ENCODE measurements around the gene LMNTD1. TPM values are rescaled to one million over a fixed set of nuclear protein-coding genes. Genes with fewer than 3 reads are reported as not detected.

The LMNTD1 gene
- total RNA-seq, 2 experiments from 2014 or later = not detected

- TF ChIP-seq EZH2phosphoT487 (IDR thresholded peaks at IDR 0.05; ENCODE audit: borderline replicate concordance, low read depth, low read length) (no peak), CTCF (conservative IDR thresholded peaks at IDR 0.05; ENCODE audit: low read length) (no peak)
- no peak for DNase-seq (ENCODE audit: low spot score)
- no peaks in the 10 kb centered on the region for H4K20me1 ChIP-seq (ENCODE audit: insufficient read depth, low read length)
- no peak overlapping the region for H3K27ac ChIP-seq (ENCODE audit: low read depth, low read length, poor library complexity, severe bottlenecking)
- no TSS peak for BruUV-seq (replicated peaks)
- no peaks in the 10 kb centered on the region for H3K36me3 ChIP-seq (ENCODE audit: insufficient read depth, low read length)
- no peak overlapping the region for H3K4me2 ChIP-seq (ENCODE audit: low read length)
- no peaks in the 10 kb centered on the region for H3K4me1 ChIP-seq (ENCODE audit: insufficient read depth, low read length, poor library complexity, severe bottlenecking)
- no peaks in the 10 kb centered on the region for H3K9me2 ChIP-seq (ENCODE audit: insufficient read depth, low read length)
- POLR2A ChIA-PET = no interaction called here
- H3K9me3 ChIP-seq (ENCODE audit: low read length) = no peaks in the 10 kb centered on the region
- no peak overlapping the region for H2AFZ ChIP-seq (ENCODE audit: low read length)
- no peaks in the 10 kb centered on the region for H3K79me2 ChIP-seq (ENCODE audit: insufficient read depth, low read depth, low read length)
- CTCF ChIA-PET (ENCODE audit: unreplicated experiment) = no interaction called here
- H3K4me3 ChIP-seq (ENCODE audit: low read depth, low read length, poor library complexity, severe bottlenecking) = no peak overlapping the region
- intact Hi-C loops (cut with micrococcal nuclease; ENCODE audit: unreplicated experiment) = no loop called here
Measured at GRCh38 chr12:25590011-25590721, 37.1 kb upstream of the LMNTD1 start.

- Histone ChIP-seq H3K4me1 (ENCODE audit: insufficient read depth, low read length, poor library complexity, severe bottlenecking) (no peaks in the 10 kb centered on the region), H3K9me3 (ENCODE audit: low read length) (no peaks in the 10 kb centered on the region), H3K27ac (ENCODE audit: low read depth, low read length, poor library complexity, severe bottlenecking) (no peak overlapping the region), H3K4me2 (ENCODE audit: low read length) (no peak overlapping the region), H3K4me3 (ENCODE audit: low read depth, low read length, poor library complexity, severe bottlenecking) (no peak overlapping the region), H4K20me1 (ENCODE audit: insufficient read depth, low read length) (no peaks in the 10 kb centered on the region), H3K36me3 (ENCODE audit: insufficient read depth, low read length) (no peaks in the 10 kb centered on the region), H2AFZ (ENCODE audit: low read length) (no peak overlapping the region), H3K9me2 (ENCODE audit: insufficient read depth, low read length) (no peaks in the 10 kb centered on the region), H3K79me2 (ENCODE audit: insufficient read depth, low read depth, low read length) (no peaks in the 10 kb centered on the region)
- no peak for DNase-seq (ENCODE audit: low spot score)
- ChIA-PET POLR2A (no interaction called here), CTCF (ENCODE audit: unreplicated experiment) (no interaction called here)
- no peak for TF ChIP-seq EZH2phosphoT487 (IDR thresholded peaks at IDR 0.05; ENCODE audit: borderline replicate concordance, low read depth, low read length)
- TF ChIP-seq CTCF (conservative IDR thresholded peaks at IDR 0.05; ENCODE audit: low read length) = no peak
- intact Hi-C loops (cut with micrococcal nuclease; ENCODE audit: unreplicated experiment) = no loop called here
- BruUV-seq (replicated peaks) = no TSS peak
Measured at GRCh38 chr12:25587346-25587745, 34.3 kb upstream of the LMNTD1 start.

GRCh38 chr12:25585662-25586061, 32.6 kb upstream of the LMNTD1 start:
- TF ChIP-seq EZH2phosphoT487 (IDR thresholded peaks at IDR 0.05; ENCODE audit: borderline replicate concordance, low read depth, low read length) (no peak), CTCF (conservative IDR thresholded peaks at IDR 0.05; ENCODE audit: low read length) (no peak)
- ChIA-PET POLR2A (no interaction called here), CTCF (ENCODE audit: unreplicated experiment) (no interaction called here)
- no peaks in the 10 kb centered on the region for H3K36me3 ChIP-seq (ENCODE audit: insufficient read depth, low read length)
- H3K4me3 ChIP-seq (ENCODE audit: low read depth, low read length, poor library complexity, severe bottlenecking) = no peak overlapping the region
- no peaks in the 10 kb centered on the region for H3K4me1 ChIP-seq (ENCODE audit: insufficient read depth, low read length, poor library complexity, severe bottlenecking)
- no peak for DNase-seq (ENCODE audit: low spot score)
- no TSS peak for BruUV-seq (replicated peaks)
- no peaks in the 10 kb centered on the region for H3K9me2 ChIP-seq (ENCODE audit: insufficient read depth, low read length)
- H3K27ac ChIP-seq (ENCODE audit: low read depth, low read length, poor library complexity, severe bottlenecking) = no peak overlapping the region
- no peaks in the 10 kb centered on the region for H3K9me3 ChIP-seq (ENCODE audit: low read length)
- no peaks in the 10 kb centered on the region for H4K20me1 ChIP-seq (ENCODE audit: insufficient read depth, low read length)
- H2AFZ ChIP-seq (ENCODE audit: low read length) = no peak overlapping the region
- no peak overlapping the region for H3K4me2 ChIP-seq (ENCODE audit: low read length)
- H3K79me2 ChIP-seq (ENCODE audit: insufficient read depth, low read depth, low read length) = no peaks in the 10 kb centered on the region
- intact Hi-C loops (cut with micrococcal nuclease; ENCODE audit: unreplicated experiment) = no loop called here
